WTC11 (cell line): ENCODE results near the gene KIF20B.

Experiments
- CREB1 ChIP-seq: sonication (generic); formaldehyde crosslinking; IDR thresholded peaks from 2 replicates; pipeline ENCODE4 v1.8.0; 2023; ENCODE audit warnings: mild to moderate bottlenecking, missing genetic modification reagents
- CTCF ChIP-seq: fragments of 200-600 bp; IDR thresholded peaks from 2 replicates; pipeline ENCODE4 v1.8.0; 2022; ENCODE audit warnings: antibody characterized with exemption
- MXD4 ChIP-seq: fragments of 250-450 bp; sonication (Bioruptor Pico); IDR thresholded peaks from 2 replicates; pipeline ENCODE4 v1.8.0; 2021; ENCODE audit warnings: mild to moderate bottlenecking, moderate library complexity, borderline replicate concordance
- NR2C2 ChIP-seq: sonication (generic); formaldehyde crosslinking; IDR thresholded peaks from 2 replicates; pipeline ENCODE4 v1.8.0; 2022; ENCODE audit warnings: mild to moderate bottlenecking, missing genetic modification reagents
- NR3C1 ChIP-seq: sonication (generic); formaldehyde crosslinking; conservative IDR thresholded peaks from 2 replicates; pipeline ENCODE4 v1.8.1; 2023; ENCODE audit warnings: low read depth, mild to moderate bottlenecking, missing genetic modification reagents
- TCF7 ChIP-seq: sonication (generic); formaldehyde crosslinking; IDR thresholded peaks from 2 replicates; pipeline ENCODE4 v1.8.0; 2022; ENCODE audit warnings: mild to moderate bottlenecking, low read depth, missing genetic modification reagents, moderate library complexity
- TEAD4 ChIP-seq: sonication (generic); formaldehyde crosslinking; IDR thresholded peaks from 2 replicates; pipeline ENCODE4 v1.8.0; 2022; ENCODE audit warnings: mild to moderate bottlenecking, missing genetic modification reagents
- ZBTB21 ChIP-seq: sonication (generic); formaldehyde crosslinking; IDR thresholded peaks from 2 replicates; pipeline ENCODE4 v1.8.1; 2023; ENCODE audit warnings: mild to moderate bottlenecking, missing genetic modification reagents, borderline replicate concordance
- ZNF416 ChIP-seq: fragments of 250-450 bp; sonication (Bioruptor Pico); IDR thresholded peaks from 2 replicates; pipeline ENCODE4 v1.9.0; 2021; ENCODE audit warnings: mild to moderate bottlenecking, inconsistent platforms
- TF ChIP-seq, protein P1 (sequence below): sonication (generic); formaldehyde crosslinking; IDR thresholded peaks from 2 replicates; pipeline ENCODE4 v1.8.1; 2022; ENCODE audit warnings: mild to moderate bottlenecking, missing genetic modification reagents, moderate library complexity, borderline replicate concordance
- TF ChIP-seq, protein P2 (sequence below): sonication (generic); formaldehyde crosslinking; IDR thresholded peaks from 2 replicates; pipeline ENCODE4 v1.8.0; 2022; ENCODE audit warnings: mild to moderate bottlenecking, missing genetic modification reagents
- TF ChIP-seq, protein P3 (sequence below): sonication (generic); formaldehyde crosslinking; conservative IDR thresholded peaks from 2 replicates; pipeline ENCODE4 v1.8.1; 2022; ENCODE audit warnings: mild to moderate bottlenecking, missing genetic modification reagents

DNA sequence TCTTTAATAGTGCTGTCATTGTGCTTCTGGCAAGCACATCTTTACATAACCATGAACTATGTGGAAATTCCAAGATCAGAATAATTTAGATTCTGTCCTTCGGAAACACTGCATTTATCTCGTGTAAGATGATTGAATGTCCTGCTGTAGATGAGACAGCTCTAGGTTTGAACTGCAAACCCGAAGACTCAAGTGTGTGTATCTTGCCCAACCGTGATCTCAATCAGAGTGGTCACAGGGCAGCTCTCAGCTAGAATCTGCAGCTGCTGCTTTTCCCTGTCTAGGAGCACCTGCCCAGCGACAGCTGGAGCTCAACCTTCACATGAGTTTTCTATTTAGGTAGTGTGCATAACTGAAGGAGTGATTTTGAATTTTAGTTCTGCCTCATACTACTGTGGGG is 17.5 kb upstream of the KIF20B start:
- TF ChIP-seq NR2C2 (CRISPR knock-in tag) = no peak
- TF ChIP-seq, protein P1, sequence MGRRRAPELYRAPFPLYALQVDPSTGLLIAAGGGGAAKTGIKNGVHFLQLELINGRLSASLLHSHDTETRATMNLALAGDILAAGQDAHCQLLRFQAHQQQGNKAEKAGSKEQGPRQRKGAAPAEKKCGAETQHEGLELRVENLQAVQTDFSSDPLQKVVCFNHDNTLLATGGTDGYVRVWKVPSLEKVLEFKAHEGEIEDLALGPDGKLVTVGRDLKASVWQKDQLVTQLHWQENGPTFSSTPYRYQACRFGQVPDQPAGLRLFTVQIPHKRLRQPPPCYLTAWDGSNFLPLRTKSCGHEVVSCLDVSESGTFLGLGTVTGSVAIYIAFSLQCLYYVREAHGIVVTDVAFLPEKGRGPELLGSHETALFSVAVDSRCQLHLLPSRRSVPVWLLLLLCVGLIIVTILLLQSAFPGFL (CRISPR knock-in tag) = no peak
- TF ChIP-seq, protein P2, sequence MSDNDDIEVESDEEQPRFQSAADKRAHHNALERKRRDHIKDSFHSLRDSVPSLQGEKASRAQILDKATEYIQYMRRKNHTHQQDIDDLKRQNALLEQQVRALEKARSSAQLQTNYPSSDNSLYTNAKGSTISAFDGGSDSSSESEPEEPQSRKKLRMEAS (CRISPR knock-in tag) = no peak
- TF ChIP-seq CTCF = no peak
- TF ChIP-seq CREB1 (CRISPR knock-in tag) = no peak
- no peak for TF ChIP-seq TCF7 (CRISPR knock-in tag)
- no peak for TF ChIP-seq MXD4 (CRISPR knock-in tag)
- no peak for TF ChIP-seq ZBTB21 (CRISPR knock-in tag)
- no peak for TF ChIP-seq ZNF416 (CRISPR knock-in tag)
- TF ChIP-seq, protein P3, sequence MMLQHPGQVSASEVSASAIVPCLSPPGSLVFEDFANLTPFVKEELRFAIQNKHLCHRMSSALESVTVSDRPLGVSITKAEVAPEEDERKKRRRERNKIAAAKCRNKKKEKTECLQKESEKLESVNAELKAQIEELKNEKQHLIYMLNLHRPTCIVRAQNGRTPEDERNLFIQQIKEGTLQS (CRISPR knock-in tag) = no peak
- no peak for TF ChIP-seq NR3C1
- TF ChIP-seq TEAD4 (CRISPR knock-in tag) = no peak
